Erythroblast (primary cell): Measurements from ENCODE around the gene ASB15.
"Not testable (repeated sequence)": the region's sequence is repeated elsewhere in the genome, so short reads cannot be mapped to it uniquely, and the experiment has no call there.

Experiments
- DNase-seq, 2 experiments: peaks; one replicate each; lab custom pipeline; 2025; lab: John Stamatoyannopoulos, UW
- GATA1 ChIP-seq: IDR thresholded peaks from 2 replicates; pipeline ENCODE4 v1.6.1; 2011; ENCODE audit warnings: low read depth, mild to moderate bottlenecking, control low read depth, low read length, moderate library complexity
- POLR2A ChIP-seq: IDR thresholded peaks from 2 replicates; pipeline ENCODE4 v1.6.1; 2011; ENCODE audit warnings: mild to moderate bottlenecking, low read length

Gene ASB15

DNA sequence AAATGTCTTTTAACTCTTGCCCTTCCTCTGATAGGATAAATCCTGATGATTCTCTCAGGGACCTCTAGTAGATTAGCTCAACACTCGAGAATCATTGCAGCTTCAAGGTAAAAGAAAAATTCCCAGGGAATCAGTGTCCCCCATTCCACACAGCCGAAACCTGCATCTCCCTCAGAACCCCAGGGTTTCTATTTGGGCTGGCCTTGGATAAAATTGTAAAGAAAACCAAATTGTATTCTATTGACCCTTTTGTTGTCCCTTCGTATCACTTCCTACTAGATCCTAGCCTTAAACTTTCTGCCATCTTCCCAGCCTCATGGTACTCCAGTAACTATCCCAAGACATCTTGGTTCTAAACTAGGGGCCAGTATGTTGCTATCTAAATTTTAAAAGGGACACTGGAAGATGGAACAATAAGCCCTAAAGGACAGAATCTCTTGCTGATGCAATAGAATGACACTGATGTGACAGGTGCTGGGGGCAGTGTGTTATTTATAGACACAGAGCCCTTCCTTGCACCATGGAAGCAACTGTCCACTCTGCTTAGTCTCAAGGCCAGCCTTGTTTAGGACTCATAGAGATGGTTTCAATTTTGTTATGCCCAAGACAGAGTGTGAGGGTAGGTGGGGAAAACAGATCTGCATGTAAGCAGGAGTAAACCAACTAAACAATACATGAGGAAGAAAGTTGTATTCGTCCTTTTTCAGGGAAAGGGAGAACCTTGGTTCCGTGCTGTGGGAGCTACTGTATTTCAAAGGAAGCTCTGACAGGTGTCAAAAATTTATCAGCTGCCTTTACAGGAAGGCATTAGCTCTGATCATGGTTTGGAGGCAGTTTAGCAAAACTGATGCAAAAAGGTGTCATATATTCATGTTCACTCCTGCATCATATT is 7.6 kb downstream of the ASB15 start:
- DNase-seq = no peak
- no peak for TF ChIP-seq GATA1
- no peak for TF ChIP-seq POLR2A

GRCh38 chr7:123609883-123610239 is 8.2 kb downstream of the ASB15 start:
- no peak for DNase-seq
- no peak for TF ChIP-seq GATA1
- no peak for TF ChIP-seq POLR2A

DNA sequence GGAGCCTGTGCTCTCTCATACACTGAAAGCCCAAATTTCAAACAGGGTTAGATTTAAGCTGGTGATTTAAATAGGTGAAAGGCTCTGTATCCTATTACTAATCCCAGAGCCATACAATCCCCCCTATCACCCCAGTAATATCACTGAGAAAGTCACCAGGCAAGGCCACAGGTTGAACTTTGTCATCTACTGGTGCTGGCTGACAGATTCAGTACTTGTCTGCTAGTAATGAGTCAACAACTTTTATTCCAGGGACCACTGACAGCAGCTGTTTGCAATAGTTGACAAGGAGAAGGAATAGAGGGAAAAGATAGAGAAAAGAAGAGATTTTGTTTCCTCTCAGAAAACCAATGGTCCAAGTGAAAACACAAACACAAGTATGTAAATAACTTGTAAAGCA is 10.4 kb downstream of the ASB15 start:
- no peak for DNase-seq
- TF ChIP-seq GATA1 = no peak
- TF ChIP-seq POLR2A = no peak

- no peak for DNase-seq
- TF ChIP-seq POLR2A = no peak
- TF ChIP-seq GATA1 = no peak
Measured at GRCh38 chr7:123615344-123615743, 13.7 kb downstream of the ASB15 start.

DNA sequence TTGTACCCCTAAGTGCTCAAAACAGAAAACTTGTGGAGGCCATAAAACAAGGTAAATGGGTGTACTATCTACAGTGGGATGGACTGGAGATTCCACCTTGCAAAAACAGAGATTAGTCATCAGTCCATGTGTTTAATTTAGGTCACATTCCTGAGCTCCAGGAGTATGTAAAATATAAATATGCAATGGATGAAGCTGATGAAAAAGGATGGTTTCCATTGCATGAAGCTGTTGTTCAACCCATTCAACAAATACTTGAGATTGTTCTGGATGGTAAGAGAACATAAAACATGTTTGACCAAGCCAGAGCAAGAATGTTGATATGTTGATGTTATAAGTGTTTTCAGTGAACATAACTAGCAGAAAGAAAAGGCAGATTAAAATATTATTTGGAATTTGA is 14.6 kb downstream of the ASB15 start:
- TF ChIP-seq GATA1 (no peak), POLR2A (no peak)
- DNase-seq = no peak

DNA sequence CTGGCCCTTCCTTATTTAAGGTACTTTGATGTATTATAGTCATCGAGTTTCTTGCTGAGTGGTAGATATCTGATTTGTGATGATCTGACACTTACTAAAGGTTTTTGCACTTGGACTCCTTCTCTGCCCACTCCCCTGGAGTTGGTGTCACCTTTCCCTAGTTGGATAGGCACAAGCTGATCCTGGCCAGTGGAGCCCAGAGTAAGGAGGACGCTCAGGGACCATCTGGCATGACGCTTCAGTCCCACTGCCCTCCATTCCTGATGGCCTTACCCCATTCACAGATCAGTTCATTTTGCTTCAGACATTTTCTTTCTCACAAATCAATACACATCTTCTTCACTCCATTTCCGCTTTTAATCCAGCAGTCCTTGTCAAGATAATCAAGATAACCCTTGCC is 20.1 kb downstream of the ASB15 start:
- TF ChIP-seq POLR2A = no peak
- no peak for TF ChIP-seq GATA1
- no peak for DNase-seq

GRCh38 chr7:123622660-123623386 is 21.2 kb downstream of the ASB15 start:
- TF ChIP-seq POLR2A (no peak), GATA1 (no peak)
- DNase-seq = no peak

GRCh38 chr7:123624527-123625183 is 23.0 kb downstream of the ASB15 start:
- peak; percentile 52 to 75 for DNase-seq
- TF ChIP-seq GATA1 (no peak), POLR2A (no peak)

GRCh38 chr7:123625254-123625653 is 23.6 kb downstream of the ASB15 start:
- TF ChIP-seq POLR2A = no peak
- TF ChIP-seq GATA1 = no peak
- no peak for DNase-seq

GRCh38 chr7:123627851-123628250 is 26.2 kb downstream of the ASB15 start:
- no peak for DNase-seq
- TF ChIP-seq GATA1 (no peak), POLR2A (no peak)

DNA sequence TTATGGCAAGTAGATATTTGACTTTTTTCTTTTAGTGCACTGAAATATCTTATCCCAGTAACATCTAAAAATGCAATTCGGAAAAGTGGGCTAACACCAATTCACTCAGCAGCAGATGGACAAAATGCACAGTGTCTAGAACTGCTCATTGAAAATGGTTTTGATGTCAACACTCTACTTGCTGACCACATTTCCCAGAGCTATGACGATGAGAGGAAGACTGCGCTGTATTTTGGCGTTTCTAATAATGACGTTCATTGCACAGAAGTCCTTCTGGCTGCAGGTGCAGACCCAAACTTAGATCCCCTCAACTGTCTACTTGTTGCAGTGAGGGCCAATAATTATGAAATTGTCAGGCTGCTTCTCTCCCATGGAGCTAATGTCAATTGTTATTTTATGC is 27.2 kb downstream of the ASB15 start:
- no peak for DNase-seq
- TF ChIP-seq GATA1 (no peak), POLR2A (no peak)

- TF ChIP-seq POLR2A = no peak
- no peak for TF ChIP-seq GATA1
- no peak for DNase-seq
Measured at GRCh38 chr7:123629281-123629680, 27.7 kb downstream of the ASB15 start.

DNA sequence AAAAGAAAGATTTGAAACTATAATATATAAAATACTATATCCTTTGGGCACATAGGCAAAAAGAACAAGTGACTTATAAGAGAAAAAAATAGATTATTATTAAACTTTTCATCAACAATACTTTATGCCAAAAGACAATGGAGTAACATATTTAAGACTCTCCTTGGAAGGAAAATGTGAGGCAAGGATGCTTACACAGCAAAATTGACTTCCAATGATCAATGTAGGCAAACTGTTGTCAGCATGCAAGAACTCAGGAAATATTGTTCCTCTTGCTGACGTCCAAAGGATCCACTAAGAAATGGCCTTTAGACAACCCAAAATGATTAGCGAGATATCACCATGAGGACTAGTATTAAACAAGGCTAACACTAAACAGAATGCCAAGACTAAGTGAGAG is 31.2 kb downstream of the ASB15 start:
- DNase-seq = no peak
- TF ChIP-seq POLR2A = no peak
- no peak for TF ChIP-seq GATA1

DNA sequence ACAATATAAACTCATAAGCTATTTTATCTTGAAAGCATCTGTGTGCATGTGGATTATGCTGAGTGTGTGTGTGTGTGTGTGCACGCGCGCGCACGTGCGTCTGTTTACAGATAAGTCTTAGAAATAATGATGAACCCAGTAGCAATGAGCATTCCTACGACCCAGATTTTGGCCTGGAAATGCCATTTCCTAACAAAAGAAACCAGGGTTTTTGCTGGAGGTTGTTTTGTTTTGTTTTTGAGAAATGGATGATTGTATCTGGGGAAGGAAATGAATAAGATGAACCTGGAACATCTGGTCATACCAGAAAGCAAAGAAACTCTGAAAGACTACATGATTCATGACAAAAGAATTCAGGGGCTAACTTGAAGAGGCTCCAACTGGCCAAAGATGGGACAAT is 31.9 kb downstream of the ASB15 start:
- TF ChIP-seq GATA1 (no peak), POLR2A (no peak)
- no peak for DNase-seq

GRCh38 chr7:123634011-123634573 is 32.5 kb downstream of the ASB15 start:
- not testable (repeated sequence) for DNase-seq
